Hippocampal formation (tissue), 2 donors: ENCODE data around the gene TARDBP.
"Not testable (repeated sequence)": the region's sequence is repeated elsewhere in the genome, so short reads cannot be mapped to it uniquely, and the experiment has no call there.

Experiments used
- DNase-seq, 2 donors: peaks; one replicate each; lab custom pipeline; 2025; lab: John Stamatoyannopoulos, UW

The TARDBP gene

GRCh38 chr1:10992864-10993263 is 19.6 kb upstream of the TARDBP start:
- no peak for DNase-seq

GRCh38 chr1:10996100-10996499 is 16.4 kb upstream of the TARDBP start:
- no peak for DNase-seq

DNA sequence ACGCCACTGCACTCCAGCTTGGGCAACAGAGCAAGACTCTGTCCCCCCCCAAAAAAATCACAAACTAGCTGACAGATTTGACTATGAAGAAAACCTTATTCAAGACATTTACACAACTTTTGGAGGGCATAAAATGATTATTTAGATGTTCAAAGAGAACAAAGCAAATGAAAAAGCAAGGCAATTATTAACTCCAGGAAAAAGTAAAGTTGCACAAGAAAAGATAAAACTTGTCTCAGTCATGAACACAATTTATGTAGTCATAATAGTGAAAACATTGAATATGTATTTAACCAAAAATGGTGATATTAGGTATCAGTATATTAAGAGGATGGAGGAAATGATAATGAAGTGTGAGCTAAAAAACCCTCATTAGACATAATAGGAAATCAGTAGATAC is 11.9 kb upstream of the TARDBP start:
- DNase-seq, result no peak

GRCh38 chr1:11013160-11013531 is 692 bp downstream of the TARDBP start:
- no peak for DNase-seq

GRCh38 chr1:11019358-11019757 is 6.9 kb downstream of the TARDBP start:
- not testable (repeated sequence) for DNase-seq

- DNase-seq, result no peak
Measured at GRCh38 chr1:11019971-11020370, 7.5 kb downstream of the TARDBP start.

DNA sequence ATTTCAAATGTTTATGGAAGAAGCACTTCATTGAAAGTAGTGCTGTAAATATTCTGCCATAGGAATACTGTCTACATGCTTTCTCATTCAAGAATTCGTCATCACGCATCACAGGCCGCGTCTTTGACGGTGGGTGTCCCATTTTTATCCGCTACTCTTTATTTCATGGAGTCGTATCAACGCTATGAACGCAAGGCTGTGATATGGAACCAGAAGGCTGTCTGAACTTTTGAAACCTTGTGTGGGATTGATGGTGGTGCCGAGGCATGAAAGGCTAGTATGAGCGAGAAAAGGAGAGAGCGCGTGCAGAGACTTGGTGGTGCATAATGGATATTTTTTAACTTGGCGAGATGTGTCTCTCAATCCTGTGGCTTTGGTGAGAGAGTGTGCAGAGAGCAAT is 10.7 kb downstream of the TARDBP start:
- no peak for DNase-seq

- no peak for DNase-seq
Measured at GRCh38 chr1:11024154-11024873, 11.9 kb downstream of the TARDBP start.

DNA sequence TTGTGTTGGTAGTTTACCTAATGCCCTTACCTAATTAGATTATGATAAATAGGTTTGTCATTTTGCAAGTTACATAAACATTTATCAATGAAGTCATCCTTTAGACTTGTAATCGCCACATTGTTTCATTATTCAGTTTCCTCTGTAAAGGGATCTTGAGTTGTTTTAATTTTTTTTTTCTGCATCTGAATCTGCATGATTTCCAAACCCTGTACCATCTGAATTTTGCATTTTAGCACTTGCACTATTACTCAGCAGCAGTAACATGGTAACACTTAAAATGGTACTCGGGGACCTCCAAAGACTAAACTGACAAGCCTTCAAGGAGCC is 12.4 kb downstream of the TARDBP start:
- DNase-seq, result no peak

GRCh38 chr1:11025618-11026017 is 13.2 kb downstream of the TARDBP start:
- no peak for DNase-seq

GRCh38 chr1:11026052-11026451 is 13.6 kb downstream of the TARDBP start:
- DNase-seq, result no peak

GRCh38 chr1:11026903-11027302 is 14.4 kb downstream of the TARDBP start:
- no peak for DNase-seq

- DNase-seq, result no peak
Measured at GRCh38 chr1:11027316-11027715, 14.9 kb downstream of the TARDBP start.

DNA sequence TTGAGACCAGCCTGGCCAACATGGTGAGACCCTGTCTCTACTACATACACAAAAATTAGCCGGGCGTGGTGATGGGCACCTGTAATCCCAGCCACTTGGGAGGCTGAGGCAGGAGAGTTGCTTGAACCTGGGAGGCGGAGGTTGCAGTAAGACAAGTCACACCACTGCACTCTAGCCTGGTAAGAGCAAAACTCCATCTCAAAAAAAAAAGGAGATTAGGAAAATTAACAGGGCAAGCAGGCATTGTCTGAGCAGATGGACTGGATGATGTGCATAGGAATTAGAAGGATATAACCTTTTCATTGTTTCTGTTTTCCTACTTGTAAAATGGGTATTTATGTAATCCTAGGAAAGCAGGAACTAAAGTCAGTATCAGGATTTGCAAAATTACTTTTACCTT is 15.6 kb downstream of the TARDBP start:
- no peak for DNase-seq

DNA sequence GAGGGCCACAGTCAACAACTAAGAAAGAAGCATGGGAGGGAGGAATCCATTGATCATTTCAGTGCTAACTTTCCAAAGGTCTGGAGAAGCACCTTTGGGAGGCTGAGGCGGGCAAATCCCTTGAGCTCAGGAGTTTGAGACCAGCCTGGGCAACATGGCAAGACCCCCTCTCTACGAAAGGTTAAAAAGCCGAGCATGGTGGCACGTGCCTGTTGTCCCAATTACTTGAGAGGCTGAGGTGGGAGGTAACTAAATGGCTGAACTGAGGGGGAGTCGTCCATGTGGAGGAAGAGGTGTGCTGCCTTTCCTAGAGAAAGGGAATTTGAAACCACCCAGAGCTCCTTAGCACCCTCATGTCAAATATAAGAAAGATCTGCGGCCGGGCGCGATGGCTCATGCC is 18.4 kb downstream of the TARDBP start:
- no peak for DNase-seq

DNA sequence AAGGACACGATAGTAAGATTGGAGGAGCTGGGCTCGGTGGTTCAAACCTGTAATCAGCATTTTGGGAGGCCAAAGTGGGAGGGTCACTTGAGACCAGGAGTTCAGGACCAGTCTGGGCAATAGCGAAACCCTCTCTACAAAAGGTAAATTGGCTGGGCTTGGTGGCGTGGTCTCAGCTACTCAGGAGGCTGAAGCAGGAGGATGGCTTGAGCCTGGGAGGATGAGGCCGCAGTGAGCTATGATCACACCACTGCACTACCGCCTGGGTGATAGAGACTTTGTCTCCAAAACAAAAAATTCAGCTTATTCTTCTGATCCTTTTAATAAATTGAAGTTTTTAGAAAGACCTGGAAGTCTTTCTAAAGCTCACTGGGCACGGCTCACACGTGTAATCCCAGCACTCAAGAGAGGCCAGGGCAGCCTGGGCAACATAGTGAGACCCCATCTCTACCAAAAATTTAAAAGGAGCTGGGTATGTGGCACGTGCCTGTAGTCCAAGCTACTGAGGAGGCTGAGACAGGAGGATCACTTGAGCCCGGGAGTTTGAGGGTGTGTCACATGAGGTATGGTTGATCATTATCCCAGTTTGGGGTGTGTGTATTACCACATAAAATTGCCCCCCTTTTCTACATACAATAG is 19.3 kb downstream of the TARDBP start:
- no peak for DNase-seq

DNA sequence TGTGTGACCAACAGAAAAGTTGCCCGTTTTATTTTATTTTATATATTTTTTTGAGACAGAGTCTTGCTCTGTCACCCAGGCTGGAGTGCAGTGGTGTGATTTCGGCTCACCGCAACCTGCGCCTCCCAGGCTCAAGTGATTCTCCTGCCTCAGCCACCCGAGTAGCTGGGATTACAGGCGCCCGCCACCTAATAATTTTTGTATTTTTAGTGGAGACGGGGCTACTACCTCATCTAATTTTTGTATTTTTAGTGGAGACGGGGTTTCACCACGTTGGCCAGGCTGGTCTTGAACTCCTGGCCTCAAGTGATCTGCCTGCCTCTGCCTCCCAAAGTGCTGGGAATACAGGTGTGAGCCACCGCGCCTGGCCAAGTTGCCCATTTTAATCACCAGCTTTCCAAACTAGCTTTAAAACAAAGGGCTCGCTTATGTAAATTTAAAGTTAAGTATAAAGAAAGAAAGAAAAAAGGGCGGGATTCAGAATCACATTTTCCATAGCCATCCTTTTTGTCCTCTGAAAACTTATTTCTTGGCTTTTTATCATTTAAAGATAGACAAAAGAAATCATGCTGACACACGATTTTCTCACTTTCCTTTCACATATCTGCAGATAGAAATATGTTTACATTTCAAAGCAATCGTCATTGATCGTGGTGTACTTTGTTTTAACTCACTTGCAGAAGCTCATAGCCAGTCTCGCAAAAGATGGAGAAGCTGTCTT is 24.7 kb downstream of the TARDBP start:
- DNase-seq, result not testable (repeated sequence)

GRCh38 chr1:11037740-11038182 is 25.3 kb downstream of the TARDBP start:
- peak; percentile 86 to 90 for DNase-seq

- no peak for DNase-seq
Measured at GRCh38 chr1:11039351-11040104, 27.1 kb downstream of the TARDBP start.

DNA sequence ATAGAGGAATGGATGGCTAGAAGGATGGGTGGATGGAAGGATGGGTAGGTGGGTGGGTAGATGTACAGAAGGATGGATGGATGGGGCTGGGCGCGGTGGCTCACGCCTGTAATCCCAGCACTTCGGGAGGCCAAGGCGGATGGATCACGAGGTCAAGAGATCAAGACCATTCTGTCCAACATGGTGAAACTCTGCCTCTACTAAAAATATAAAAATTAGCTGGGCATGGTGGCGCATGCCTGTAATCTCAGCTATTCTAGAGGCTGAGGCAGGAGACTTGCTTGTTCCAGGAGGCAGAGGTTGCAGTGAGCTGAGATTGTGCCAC is 27.6 kb downstream of the TARDBP start:
- not testable (repeated sequence) for DNase-seq

DNA sequence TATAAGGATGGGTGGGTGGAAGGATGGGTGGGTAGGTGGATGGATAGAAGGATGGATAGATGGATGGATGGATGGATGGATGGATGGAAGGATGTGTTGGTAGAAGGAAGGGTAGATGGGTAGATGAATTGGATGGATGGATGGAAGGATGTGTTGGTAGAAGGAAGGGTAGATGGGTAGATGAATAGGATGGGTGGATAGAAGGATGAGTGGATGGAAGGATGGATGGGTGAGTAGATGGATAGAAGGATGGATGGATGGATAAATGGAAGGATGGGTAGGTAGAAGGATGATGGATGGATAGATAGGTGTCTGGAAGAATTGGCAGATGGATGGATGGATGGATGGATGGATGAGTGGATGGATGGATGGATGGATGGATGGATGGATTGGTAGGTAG is 28.6 kb downstream of the TARDBP start:
- DNase-seq, result no peak

DNA sequence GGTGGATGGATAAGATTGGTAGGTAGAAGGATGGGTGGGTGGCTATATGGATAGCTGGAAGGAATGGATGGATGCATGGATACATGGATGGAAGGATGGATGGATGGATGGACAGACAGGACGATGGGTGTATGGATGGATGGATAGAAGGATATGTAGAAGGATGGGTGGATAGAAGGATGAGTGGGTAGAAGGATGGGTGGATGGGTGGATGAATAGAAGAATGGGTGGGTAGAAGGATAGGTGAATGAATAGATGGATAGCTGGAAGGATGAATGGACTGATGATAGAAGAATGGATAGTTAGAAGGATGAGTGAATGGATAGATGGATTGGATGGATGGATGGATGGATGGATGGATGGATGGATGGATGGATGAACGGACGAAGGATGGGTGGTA is 29.6 kb downstream of the TARDBP start:
- no peak for DNase-seq
